Keratinocyte (primary cell): ENCODE data around the gene PPP5C. TPM values are rescaled to one million over a fixed set of nuclear protein-coding genes. Genes with fewer than 3 reads are reported as not detected.
"Not testable (repeated sequence)": the region's sequence is repeated elsewhere in the genome, so short reads cannot be mapped to it uniquely, and the experiment has no call there.

Experiments used
- DNase-seq: peaks from one replicate; pipeline ENCODE4 v3.0.0-alpha.2; 2011; ENCODE audit warnings: low read depth, missing footprints, low spot score
- FAIRE-seq: peaks from 2 replicates; lab custom pipeline; 2011; peaks lifted over from hg19 to GRCh38; lab: Jason Lieb, UNC
- H2AFZ ChIP-seq: 2 replicates; pipeline ENCODE4 v1.6.0; 2012; ENCODE audit warnings: low read length, control low read depth, inconsistent platforms; ENCODE audit not compliant: control insufficient read depth
- H3K27ac ChIP-seq: 2 replicates; pipeline ENCODE4 v1.5.1; 2011; ENCODE audit warnings: low read length; ENCODE audit not compliant: control insufficient read depth, insufficient read depth
- H3K27me3 ChIP-seq: 3 replicates; pipeline ENCODE4 v1.6.0; 2011; ENCODE audit warnings: low read length; ENCODE audit not compliant: control insufficient read depth, insufficient read depth; ENCODE audit errors: extremely low read depth
- H3K36me3 ChIP-seq, 2 experiments: 2 replicates in 1 of 2; 3 replicates in 1 of 2; pipeline ENCODE4 v1.5.1; 2011; ENCODE audit warnings: low read length in 2 of 2, mild to moderate bottlenecking in 1 of 2; ENCODE audit not compliant: control insufficient read depth in 2 of 2, insufficient read depth in 2 of 2; ENCODE audit errors: extremely low read depth in 1 of 2
- H3K4me1 ChIP-seq: 3 replicates; pipeline ENCODE4 v1.5.1; 2011; ENCODE audit warnings: low read length; ENCODE audit not compliant: control insufficient read depth, insufficient read depth; ENCODE audit errors: extremely low read depth
- H3K4me2 ChIP-seq: 3 replicates; pipeline ENCODE4 v1.6.0; 2011; ENCODE audit warnings: low read depth, low read length; ENCODE audit not compliant: control insufficient read depth, insufficient read depth; ENCODE audit errors: extremely low read depth
- H3K4me3 ChIP-seq, 3 experiments: fragments of 200-600 bp in 1 of 3; sonication (generic) in 1 of 3; 2 replicates in 2 of 3; 3 replicates in 1 of 3; pipeline ENCODE4 v1.5.1; 2011 to 2016; ENCODE audit warnings: low read length in 3 of 3, mild to moderate bottlenecking in 3 of 3, control low read depth in 2 of 3, inconsistent platforms in 1 of 3, low read depth in 1 of 3, mixed read lengths in 1 of 3, mixed run types in 1 of 3, moderate library complexity in 1 of 3; ENCODE audit not compliant: control insufficient read depth in 2 of 3, insufficient read depth in 2 of 3; ENCODE audit errors: extremely low read depth in 1 of 3
- H3K79me2 ChIP-seq: 2 replicates; pipeline ENCODE4 v1.6.0; 2012; ENCODE audit warnings: low read length; ENCODE audit not compliant: control insufficient read depth, insufficient read depth
- H3K9ac ChIP-seq: 3 replicates; pipeline ENCODE4 v1.6.0; 2011; ENCODE audit warnings: low read length; ENCODE audit not compliant: control insufficient read depth, insufficient read depth; ENCODE audit errors: extremely low read depth
- H3K9me1 ChIP-seq: 3 replicates; pipeline ENCODE4 v1.6.0; 2011; ENCODE audit warnings: low read length; ENCODE audit not compliant: control insufficient read depth, insufficient read depth; ENCODE audit errors: extremely low read depth
- H3K9me3 ChIP-seq: 2 replicates; pipeline ENCODE4 v1.5.1; 2012; ENCODE audit warnings: low read depth, low read length; ENCODE audit not compliant: control insufficient read depth
- H4K20me1 ChIP-seq: 3 replicates; pipeline ENCODE4 v1.6.0; 2011; ENCODE audit warnings: low read length; ENCODE audit not compliant: control insufficient read depth, insufficient read depth; ENCODE audit errors: extremely low read depth
- EZH2 ChIP-seq: IDR thresholded peaks from one replicate; pipeline ENCODE4 v1.6.1; 2012; ENCODE audit warnings: inconsistent platforms, mild to moderate bottlenecking, low read length, moderate library complexity
- dilution Hi-C: fragments of 300-500 bp; cut with MboI; formaldehyde crosslinking; loops from one replicate; pipeline ENCODE4 v1.7.0; 2020; ENCODE audit warnings: low sequenced_read_pairs; ENCODE audit not compliant: extremely low pct_ligation_motif_present
- polyA plus RNA-seq, 5 experiments: library from polyadenylated mRNA; depleted of rRNA in 3 of 5; stranded (reverse) in 3 of 5; stranded (forward) in 1 of 5; unstranded in 1 of 5; fragments of >200 nt; gene quantifications; 1 replicate in 1 of 5; 2 replicates in 3 of 5; 3 replicates in 1 of 5; pipeline versions ENCODE4 v1.2.1 to v1.2.3, GENCODE V29; 2011 to 2012; ENCODE audit warnings: missing spikeins in 2 of 5, low read depth in 1 of 5, low replicate concordance in 1 of 5
- TF ChIP-seq, protein P1 (sequence below), 3 experiments: IDR thresholded peaks in 1 of 3; conservative IDR thresholded peaks in 1 of 3; optimal IDR thresholded peaks in 1 of 3; 2 replicates in 2 of 3; 3 replicates in 1 of 3; pipeline versions ENCODE3 to v1.5.1; 2011; ENCODE audit warnings: low read length in 3 of 3, mild to moderate bottlenecking in 3 of 3, moderate library complexity in 2 of 3, control low read depth in 1 of 3, inconsistent platforms in 1 of 3; ENCODE audit not compliant: insufficient read depth in 2 of 3; ENCODE audit errors: extremely low read depth in 1 of 3

PPP5C gene
- polyA plus RNA-seq, 1 donor (not counting 4 experiments of a cell fraction or from before 2014, with no cell fraction given) = 97.5 TPM

DNA sequence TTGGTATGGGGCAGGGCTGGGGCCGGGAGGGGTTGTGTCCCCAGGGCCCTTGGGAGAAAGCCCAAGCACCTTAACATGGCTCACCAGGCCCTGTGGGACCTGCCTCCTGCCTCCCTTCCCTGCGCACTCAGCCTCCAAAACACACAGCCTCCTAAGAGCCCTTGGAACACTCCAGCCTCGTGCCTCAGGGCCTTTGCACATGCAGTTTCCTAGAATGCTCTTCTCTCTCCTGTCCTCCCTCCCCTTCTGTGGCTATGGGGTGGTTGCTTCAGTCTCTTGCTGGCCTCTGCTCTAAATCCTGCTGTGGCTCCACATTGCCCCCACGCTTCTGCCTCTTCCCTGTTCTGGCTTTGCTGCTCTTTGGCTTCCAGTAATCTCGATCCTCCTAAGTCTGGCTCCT, 26.3 kb upstream of the PPP5C start:
- no peaks in the 10 kb centered on the region for H3K9me3 ChIP-seq
- H3K27me3 ChIP-seq = no peaks in the 10 kb centered on the region
- FAIRE-seq = no peak
- no peaks in the 10 kb centered on the region for H3K36me3 ChIP-seq
- no peak for TF ChIP-seq EZH2
- TF ChIP-seq, protein P1, sequence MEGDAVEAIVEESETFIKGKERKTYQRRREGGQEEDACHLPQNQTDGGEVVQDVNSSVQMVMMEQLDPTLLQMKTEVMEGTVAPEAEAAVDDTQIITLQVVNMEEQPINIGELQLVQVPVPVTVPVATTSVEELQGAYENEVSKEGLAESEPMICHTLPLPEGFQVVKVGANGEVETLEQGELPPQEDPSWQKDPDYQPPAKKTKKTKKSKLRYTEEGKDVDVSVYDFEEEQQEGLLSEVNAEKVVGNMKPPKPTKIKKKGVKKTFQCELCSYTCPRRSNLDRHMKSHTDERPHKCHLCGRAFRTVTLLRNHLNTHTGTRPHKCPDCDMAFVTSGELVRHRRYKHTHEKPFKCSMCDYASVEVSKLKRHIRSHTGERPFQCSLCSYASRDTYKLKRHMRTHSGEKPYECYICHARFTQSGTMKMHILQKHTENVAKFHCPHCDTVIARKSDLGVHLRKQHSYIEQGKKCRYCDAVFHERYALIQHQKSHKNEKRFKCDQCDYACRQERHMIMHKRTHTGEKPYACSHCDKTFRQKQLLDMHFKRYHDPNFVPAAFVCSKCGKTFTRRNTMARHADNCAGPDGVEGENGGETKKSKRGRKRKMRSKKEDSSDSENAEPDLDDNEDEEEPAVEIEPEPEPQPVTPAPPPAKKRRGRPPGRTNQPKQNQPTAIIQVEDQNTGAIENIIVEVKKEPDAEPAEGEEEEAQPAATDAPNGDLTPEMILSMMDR (optimal IDR thresholded peaks at IDR 0.05 in 1 of 3, IDR thresholded peaks at IDR 0.05 in 1 of 3, conservative IDR thresholded peaks at IDR 0.05 in 1 of 3; ENCODE audit: extremely low read depth in 1 of 3, insufficient read depth in 2 of 3, low read length in 3 of 3) = no peak
- no peaks in the 10 kb centered on the region for H3K4me1 ChIP-seq
- no peaks in the 10 kb centered on the region for H3K9me1 ChIP-seq
- no peak for DNase-seq
- dilution Hi-C loops = no loop called here
- H4K20me1 ChIP-seq = no peaks in the 10 kb centered on the region
- H2AFZ ChIP-seq = no peak overlapping the region
- no peak overlapping the region for H3K27ac ChIP-seq
- no peak overlapping the region for H3K9ac ChIP-seq
- H3K4me2 ChIP-seq = no peak overlapping the region
- H3K4me3 ChIP-seq = no peak overlapping the region
- H3K79me2 ChIP-seq = no peaks in the 10 kb centered on the region

DNA sequence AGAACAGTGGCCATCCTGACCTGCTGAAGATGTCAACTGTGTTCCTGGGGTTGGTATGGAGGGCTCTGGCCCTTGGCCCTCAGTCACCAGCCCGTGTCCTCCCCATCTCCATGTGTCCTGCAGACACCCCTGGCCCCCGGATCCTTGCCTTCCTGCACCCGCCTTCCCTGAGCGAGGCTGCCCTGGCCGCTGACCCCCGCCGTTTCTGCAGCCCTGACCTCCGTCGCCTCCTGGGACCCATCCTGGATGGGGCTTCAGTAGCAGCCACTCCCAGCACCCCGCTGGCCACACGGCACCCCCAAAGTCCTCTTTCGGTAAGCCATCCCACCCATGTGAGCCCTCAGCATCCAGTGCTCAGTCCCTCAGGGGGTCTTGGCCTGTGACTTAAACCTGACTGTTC, 25.2 kb upstream of the PPP5C start:
- dilution Hi-C loops = no loop called here

DNA sequence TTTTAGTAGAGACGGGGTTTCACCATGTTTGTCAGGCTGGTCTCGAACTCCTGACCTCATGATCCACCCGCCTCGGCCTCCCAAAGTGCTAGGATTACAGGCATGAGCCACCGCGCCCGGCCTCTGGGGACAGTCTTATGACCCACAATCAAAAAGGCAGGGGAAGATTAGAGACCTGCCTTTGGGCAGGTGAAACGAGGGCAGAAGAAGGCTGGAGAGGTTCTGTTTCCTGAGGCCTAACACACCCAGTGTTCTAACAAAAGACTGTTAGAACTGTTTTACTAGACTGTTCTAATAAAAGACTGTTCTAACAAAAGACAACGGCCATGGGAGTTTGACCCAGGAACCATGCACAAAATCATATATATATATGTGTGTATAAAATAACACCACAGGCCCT, 23.7 kb upstream of the PPP5C start:
- H4K20me1 ChIP-seq, H3K4me2 ChIP-seq, H3K9me1 ChIP-seq, H3K27me3 ChIP-seq, H3K36me3 ChIP-seq, H3K79me2 ChIP-seq, H3K9me3 ChIP-seq, H2AFZ ChIP-seq, H3K9ac ChIP-seq, dilution Hi-C loops, DNase-seq, H3K4me1 ChIP-seq, H3K27ac ChIP-seq, FAIRE-seq, H3K4me3 ChIP-seq: not testable (repeated sequence)

More for the DNA sequence above, 25.2 kb upstream of the PPP5C start:
- Histone ChIP-seq H3K4me1 (no peaks in the 10 kb centered on the region), H2AFZ (no peak overlapping the region), H3K9me1 (no peaks in the 10 kb centered on the region), H3K79me2 (no peaks in the 10 kb centered on the region), H3K9ac (no peak overlapping the region), H3K9me3 (no peaks in the 10 kb centered on the region), H3K27me3 (no peaks in the 10 kb centered on the region), H3K27ac (no peak overlapping the region), H3K36me3 (no peaks in the 10 kb centered on the region), H4K20me1 (no peaks in the 10 kb centered on the region), H3K4me2 (no peak overlapping the region), H3K4me3 (no peak overlapping the region)
- no peak for FAIRE-seq
- TF ChIP-seq EZH2 = no peak
- TF ChIP-seq, protein P1 (optimal IDR thresholded peaks at IDR 0.05 in 1 of 3, IDR thresholded peaks at IDR 0.05 in 1 of 3, conservative IDR thresholded peaks at IDR 0.05 in 1 of 3; ENCODE audit: extremely low read depth in 1 of 3, insufficient read depth in 2 of 3, low read length in 3 of 3) = no peak
- DNase-seq = no peak
